Renal pelvis (tissue), 4 donors: ENCODE results near the gene ACTR1A. TPM values are rescaled to one million over a fixed set of nuclear protein-coding genes. Genes with fewer than 3 reads are reported as not detected.
A peak's percentile ranks its signal among the peaks of the same experiment; 100 is the strongest.

Source experiments
- DNase-seq: peaks from one replicate; pipeline ENCODE4 v3.0.0-alpha.2; 2013
- polyA plus RNA-seq, 3 donors: library from polyadenylated mRNA; unstranded; fragments of 120-200 nt; gene quantifications; one replicate each; pipeline ENCODE4 v1.2.1, GENCODE V29; 2013; ENCODE audit not compliant: insufficient read length in 3 of 3

The ACTR1A gene
- polyA plus RNA-seq, 3 donors = 78.4 to 96.4 (median 79.2) TPM

GRCh38 chr10:102432162-102432950, 70.2 kb downstream of the ACTR1A start, which contains the start of gene CUEDC2:
CUEDC2 (minus strand) TSS chr10:102432574; CDS start chr10:102425188, 7,386 bp downstream.
- DNase-seq = peak; percentile 98

GRCh38 chr10:102431452-102432124, 70.9 kb downstream of the ACTR1A start:
- no peak for DNase-seq

DNA sequence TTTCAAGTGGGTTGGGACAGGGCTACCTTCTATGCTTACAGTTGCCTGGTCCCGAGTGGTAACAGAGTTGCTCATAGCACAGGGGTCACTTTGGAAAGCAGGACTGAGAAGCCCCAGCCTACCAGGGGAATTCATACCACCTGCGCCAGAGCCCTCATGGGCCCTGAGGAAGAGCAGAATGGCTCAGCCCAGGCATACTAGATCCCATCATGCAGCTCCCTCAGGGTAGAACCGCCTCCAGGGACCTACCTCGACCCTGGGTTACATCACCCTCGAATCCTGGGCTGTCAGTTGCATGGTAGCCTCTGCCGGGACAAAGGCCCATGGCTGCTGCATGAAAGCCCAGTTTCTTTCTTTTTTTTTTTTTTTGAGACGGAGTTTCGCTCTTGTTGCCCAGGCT, 73.0 kb downstream of the ACTR1A start:
- no peak for DNase-seq

Other genes with a start within 250 kb of the ACTR1A start
- 10 to 100 TPM; 20.6 to 22.7 (median 21.4) TPM for gene NFKB2, start 107.0 kb downstream of the ACTR1A start, polyA plus RNA-seq
- 10 to 100 TPM; 10.2 to 13.2 (median 12.2) TPM for gene PSD, start 83.9 kb downstream of the ACTR1A start, polyA plus RNA-seq
- 10 to 100 TPM; 12.6 to 16.3 (median 14.8) TPM for gene FBXL15, start 81.9 kb downstream of the ACTR1A start, polyA plus RNA-seq
- gene CUEDC2, start 70.1 kb downstream of the ACTR1A start, polyA plus RNA-seq = 10 to 100 TPM; 77.1 to 93.1 (median 91.5) TPM
- 1 to 10 TPM; 1.0 to 2.4 (median 1.9) TPM for gene C10orf95, start 51.2 kb downstream of the ACTR1A start, polyA plus RNA-seq
- gene SUFU, start 1.3 kb upstream of the ACTR1A start, polyA plus RNA-seq = 10 to 100 TPM; 30.9 to 33.1 (median 31.2) TPM
- gene TRIM8, start 141.8 kb upstream of the ACTR1A start, polyA plus RNA-seq = 100 to 1,000 TPM; 136 to 140 (median 136) TPM
- 10 to 100 TPM; 30.5 to 31.3 (median 30.9) TPM for gene ARL3, start 211.7 kb upstream of the ACTR1A start, polyA plus RNA-seq
- 10 to 100 TPM; 53.6 to 80.0 (median 70.4) TPM for gene SFXN2, start 211.9 kb upstream of the ACTR1A start, polyA plus RNA-seq
- 10 to 100 TPM; 45.7 to 48.9 (median 47.1) TPM for gene WBP1L, start 241.2 kb upstream of the ACTR1A start, polyA plus RNA-seq